CD1c-positive myeloid dendritic cell (primary cell): Measurements from ENCODE around the gene FBXW4.

Source experiments
- DNase-seq: peaks from one replicate; pipeline ENCODE4 v3.0.0-alpha.2; 2016; ENCODE audit errors: extremely low spot score

FBXW4 gene

GRCh38 chr10:101617102-101617823, 77.7 kb downstream of the FBXW4 start:
- DNase-seq, result peak; percentile 32

- DNase-seq, result no peak
Observed at GRCh38 chr10:101616415-101617101, 78.4 kb downstream of the FBXW4 start.

GRCh38 chr10:101615525-101616116, 79.3 kb downstream of the FBXW4 start:
- DNase-seq, result no peak

GRCh38 chr10:101614663-101615524, 80.1 kb downstream of the FBXW4 start:
- no peak for DNase-seq

- no peak for DNase-seq
Observed at GRCh38 chr10:101613646-101614045, 81.3 kb downstream of the FBXW4 start.

- DNase-seq, result no peak
Observed at GRCh38 chr10:101612872-101613271, 82.1 kb downstream of the FBXW4 start.

GRCh38 chr10:101612086-101612485, 82.9 kb downstream of the FBXW4 start:
- no peak for DNase-seq

GRCh38 chr10:101611096-101611905, 83.7 kb downstream of the FBXW4 start:
- no peak for DNase-seq

- no peak for DNase-seq
Observed at GRCh38 chr10:101609481-101609880, 85.5 kb downstream of the FBXW4 start.

GRCh38 chr10:101607124-101607523, 87.8 kb downstream of the FBXW4 start:
- no peak for DNase-seq

- peak; percentile 68 for DNase-seq
Observed at GRCh38 chr10:101602761-101603398, 92.1 kb downstream of the FBXW4 start.

- no peak for DNase-seq
Observed at GRCh38 chr10:101601541-101601940, 93.4 kb downstream of the FBXW4 start.

GRCh38 chr10:101597091-101597900, 97.7 kb downstream of the FBXW4 start:
- no peak for DNase-seq

- no peak for DNase-seq
Observed at GRCh38 chr10:101595591-101596433, 99.2 kb downstream of the FBXW4 start.

- peak; percentile 69 for DNase-seq
Observed at GRCh38 chr10:101593331-101593730, 101.6 kb downstream of the FBXW4 start.

GRCh38 chr10:101588879-101589278, 106.1 kb downstream of the FBXW4 start:
- no peak for DNase-seq

- DNase-seq, result peak; percentile 96
Observed at GRCh38 chr10:101587725-101588653, 107.0 kb downstream of the FBXW4 start, which contains the start of the genes DPCD and POLL. Gene DPCD (plus strand): TSS chr10:101588321. CDS start chr10:101588337, 16 bp downstream. Gene POLL (minus strand): TSS chr10:101588257. CDS start chr10:101587360, 897 bp downstream.
